Activated naive CD4-positive, alpha-beta T cell treated with anti-CD3 and anti-CD28 coated beads, Interleukin-2, amount 10 ng/mL, durations not matched to agents 7 days and 5 days (primary cell): ENCODE data around the gene ZNF593.
A peak's percentile ranks its signal among the peaks of the same experiment; 100 is the strongest.

Source experiments
- CTCF ChIA-PET: fragments of 350-600 bp; sonication (Branson Sonifier 250); formaldehyde crosslinking; loops from one replicate; lab custom pipeline; 2021; ENCODE audit warnings: antibody characterized with exemption; lab: Charles Lee
- DNase-seq: peaks from one replicate; pipeline ENCODE4 v3.0.0-alpha.2; 2020
- H3K27ac Mint-ChIP-seq: one replicate; pipeline ENCODE4 v1.8.0; 2021; ENCODE audit warnings: mild to moderate bottlenecking, moderate library complexity, mixed read lengths
- H3K27me3 Mint-ChIP-seq: one replicate; pipeline ENCODE4 v1.8.0; 2021; ENCODE audit warnings: mild to moderate bottlenecking, mixed read lengths
- H3K36me3 Mint-ChIP-seq: one replicate; pipeline ENCODE4 v1.8.0; 2021; ENCODE audit warnings: mixed read lengths
- H3K4me1 Mint-ChIP-seq: one replicate; pipeline ENCODE4 v1.8.0; 2021; ENCODE audit warnings: mixed read lengths
- H3K4me3 Mint-ChIP-seq: one replicate; pipeline ENCODE4 v1.8.0; 2021; ENCODE audit warnings: mild to moderate bottlenecking, moderate library complexity, mixed read lengths
- H3K9me3 Mint-ChIP-seq: one replicate; pipeline ENCODE4 v1.8.0; 2021; ENCODE audit warnings: mixed read lengths

ZNF593 gene

DNA sequence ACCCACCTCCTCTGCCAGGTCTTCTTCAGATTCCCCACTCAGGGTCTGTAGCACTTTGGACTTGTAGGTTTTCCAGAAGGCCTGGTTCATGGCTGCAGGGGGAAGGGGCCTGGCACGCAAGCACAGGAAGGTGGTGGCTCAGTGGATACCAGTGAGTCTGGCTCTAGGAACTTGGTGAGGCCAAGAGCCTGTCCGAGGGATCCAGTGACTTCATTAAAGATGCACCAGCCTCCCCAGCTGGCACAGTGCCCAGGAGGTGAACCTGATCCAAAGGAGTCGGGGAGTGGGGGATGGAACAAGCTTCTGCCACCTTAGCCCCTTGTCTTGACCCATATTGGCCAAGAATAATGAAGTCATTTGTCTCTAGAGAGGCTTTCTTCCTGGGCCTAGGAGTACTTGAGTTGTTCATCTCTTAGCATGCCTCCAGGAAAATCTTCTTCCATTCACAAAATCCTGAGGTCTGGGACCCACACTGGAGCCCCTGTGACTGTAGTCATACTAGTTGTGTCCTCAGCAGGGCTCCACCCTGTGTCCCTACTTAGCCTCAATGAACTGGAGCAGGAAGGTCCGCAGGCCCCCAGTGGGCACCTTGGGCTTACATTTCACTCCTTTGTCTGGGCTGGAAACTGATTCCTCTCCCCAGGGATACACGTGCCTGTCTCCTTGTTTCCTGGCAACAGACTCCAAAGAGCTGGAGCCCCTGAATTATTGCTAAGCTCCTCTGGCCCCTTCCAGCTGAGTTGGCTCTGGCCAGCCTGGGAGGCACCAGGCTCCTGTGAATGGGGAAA is 1.1 kb upstream of the ZNF593 start, which contains the start of gene C1orf232:
TSS of gene C1orf232 (minus strand) at position 554 of the 788 bp plus-strand sequence. CDS start at position 90, 464 bp downstream.
- Mint-ChIP-seq H3K27ac (peak within 1 kb of the TSS; percentile 84), H3K4me1 (peaks cover 48% of the 10 kb centered on the region), H3K9me3 (no peaks in the 10 kb centered on the region), H3K4me3 (peak within 1 kb of the TSS; percentile 85), H3K36me3 (no peaks in the 10 kb centered on the region), H3K27me3 (peaks cover 47% of the 10 kb centered on the region)
- no peak for DNase-seq
- CTCF ChIA-PET = interaction anchor here (1.3 to 3.8 kb wide), 7 partner anchors 19 to 249 kb away, joined by 4 to 36 read pairs (median 7); partner anchors contain the start of gene CEP85

DNA sequence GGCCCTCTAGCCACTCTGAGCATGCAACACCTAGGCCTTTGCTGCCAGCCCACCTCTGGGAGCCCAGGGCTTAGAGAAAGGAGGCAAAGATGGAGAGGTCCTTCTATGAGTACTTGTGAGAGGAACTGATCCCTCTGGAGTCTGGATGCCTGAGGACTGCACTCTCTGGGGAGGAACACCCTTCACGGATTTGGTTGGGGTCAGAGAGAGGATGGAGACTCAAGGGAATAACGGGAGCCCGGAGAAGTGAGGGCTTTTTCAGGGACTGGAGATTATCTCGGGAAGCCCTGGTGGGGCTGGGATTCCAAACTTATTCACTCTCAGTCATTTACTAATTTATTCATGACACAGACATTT is 532 bp upstream of the ZNF593 start:
- Mint-ChIP-seq H3K9me3 (no peaks in the 10 kb centered on the region), H3K36me3 (no peaks in the 10 kb centered on the region), H3K27me3 (peaks cover 41% of the 10 kb centered on the region), H3K27ac (no peak overlapping the region), H3K4me1 (peaks cover 44% of the 10 kb centered on the region), H3K4me3 (peak overlapping the region; percentile 85)
- DNase-seq = no peak
- CTCF ChIA-PET = interaction anchor here (0.6 to 3.8 kb wide), 23 partner anchors 10 to 319 kb away, joined by 3 to 36 read pairs (median 4); partner anchors contain the start of gene CEP85

- CTCF ChIA-PET = interaction anchor here (0.7 to 3.8 kb wide), 18 partner anchors 8 to 247 kb away, joined by 3 to 36 read pairs (median 4); partner anchors contain the start of gene CEP85
- DNase-seq = no peak
- Mint-ChIP-seq H3K27me3 (peaks cover 30% of the 10 kb centered on the region), H3K36me3 (no peaks in the 10 kb centered on the region), H3K9me3 (no peaks in the 10 kb centered on the region), H3K4me1 (peaks cover 33% of the 10 kb centered on the region), H3K27ac (peak overlapping the region; percentile 84), H3K4me3 (peak overlapping the region; percentile 85)
Measured at GRCh38 chr1:26170472-26170821, 739 bp downstream of the ZNF593 start.

GRCh38 chr1:26171084-26172072 is 1.7 kb downstream of the ZNF593 start, which contains the start of gene ZNF593OS:
Gene ZNF593OS, minus strand, starts transcription at chr1:26171832. Its CDS starts 171 bp downstream, at chr1:26171661.
- Mint-ChIP-seq H3K27ac (no peak within 1 kb of the TSS), H3K27me3 (peaks cover 20% of the 10 kb centered on the region), H3K9me3 (no peaks in the 10 kb centered on the region), H3K36me3 (no peaks in the 10 kb centered on the region), H3K4me3 (peak within 1 kb of the TSS; percentile 85), H3K4me1 (peaks cover 27% of the 10 kb centered on the region)
- CTCF ChIA-PET = interaction anchor here (0.6 to 3.8 kb wide), 7 partner anchors 26 to 246 kb away, joined by 3 to 36 read pairs (median 4); partner anchors contain the start of gene CEP85
- no peak for DNase-seq

GRCh38 chr1:26175346-26175745 is 5.6 kb downstream of the ZNF593 start:
- Mint-ChIP-seq H3K4me3 (no peak overlapping the region), H3K27me3 (peaks cover 1% of the 10 kb centered on the region), H3K9me3 (no peaks in the 10 kb centered on the region), H3K27ac (no peak overlapping the region), H3K4me1 (peaks cover 13% of the 10 kb centered on the region), H3K36me3 (no peaks in the 10 kb centered on the region)
- no peak for DNase-seq
- CTCF ChIA-PET = interaction anchor here (1.0 kb wide), 1 partner anchor 39 kb away, joined by 3 read pairs; no protein-coding TSS in a partner anchor

- Mint-ChIP-seq H3K9me3 (no peaks in the 10 kb centered on the region), H3K4me1 (peaks cover 2% of the 10 kb centered on the region), H3K4me3 (peak within 1 kb of the TSS; percentile 66), H3K27ac (no peak within 1 kb of the TSS), H3K36me3 (no peaks in the 10 kb centered on the region), H3K27me3 (peaks cover 6% of the 10 kb centered on the region)
- no peak for DNase-seq
- CTCF ChIA-PET = interaction anchor here (1.2 kb wide), 1 partner anchor 99 kb away, joined by 4 read pairs; no protein-coding TSS in a partner anchor
Measured at GRCh38 chr1:26177182-26177684, 7.5 kb downstream of the ZNF593 start, which contains the start of gene CNKSR1. Gene CNKSR1, plus strand, starts transcription at chr1:26177491. Its CDS starts 57 bp downstream, at chr1:26177548.

DNA sequence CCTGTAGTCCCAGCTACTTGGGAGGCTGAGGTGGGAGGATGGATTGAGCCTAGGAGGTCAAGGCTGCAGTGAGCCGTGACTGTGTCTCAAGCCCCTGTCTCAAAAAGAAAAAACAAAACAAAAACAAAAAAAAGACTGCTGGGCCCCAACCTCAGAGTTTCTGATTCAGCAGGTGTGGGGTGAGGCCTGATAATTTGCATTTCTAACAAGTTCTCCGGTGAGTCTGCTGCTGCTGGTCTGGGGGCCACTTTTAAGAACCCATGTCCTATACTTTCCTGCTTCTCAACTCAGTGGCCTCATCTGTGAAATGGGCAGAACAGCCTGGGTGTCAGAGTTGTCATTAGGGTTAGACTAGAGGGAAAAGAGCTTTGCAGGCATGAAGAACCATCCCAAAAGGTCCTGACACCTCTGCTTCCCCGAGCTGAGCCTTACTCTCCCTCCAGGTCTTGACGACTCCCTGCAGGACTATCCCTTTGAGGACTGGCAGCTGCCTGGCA is 10.3 kb downstream of the ZNF593 start:
- DNase-seq = no peak
- Mint-ChIP-seq H3K27me3 (peaks cover 11% of the 10 kb centered on the region), H3K9me3 (no peaks in the 10 kb centered on the region), H3K36me3 (no peaks in the 10 kb centered on the region), H3K4me3 (no peak overlapping the region), H3K4me1 (peaks cover 2% of the 10 kb centered on the region), H3K27ac (no peak overlapping the region)
- CTCF ChIA-PET = interaction anchor here (0.6 to 1.1 kb wide), 2 partner anchors 54 to 651 kb away, joined by 3 read pairs; partner anchors contain the start of gene CEP85

DNA sequence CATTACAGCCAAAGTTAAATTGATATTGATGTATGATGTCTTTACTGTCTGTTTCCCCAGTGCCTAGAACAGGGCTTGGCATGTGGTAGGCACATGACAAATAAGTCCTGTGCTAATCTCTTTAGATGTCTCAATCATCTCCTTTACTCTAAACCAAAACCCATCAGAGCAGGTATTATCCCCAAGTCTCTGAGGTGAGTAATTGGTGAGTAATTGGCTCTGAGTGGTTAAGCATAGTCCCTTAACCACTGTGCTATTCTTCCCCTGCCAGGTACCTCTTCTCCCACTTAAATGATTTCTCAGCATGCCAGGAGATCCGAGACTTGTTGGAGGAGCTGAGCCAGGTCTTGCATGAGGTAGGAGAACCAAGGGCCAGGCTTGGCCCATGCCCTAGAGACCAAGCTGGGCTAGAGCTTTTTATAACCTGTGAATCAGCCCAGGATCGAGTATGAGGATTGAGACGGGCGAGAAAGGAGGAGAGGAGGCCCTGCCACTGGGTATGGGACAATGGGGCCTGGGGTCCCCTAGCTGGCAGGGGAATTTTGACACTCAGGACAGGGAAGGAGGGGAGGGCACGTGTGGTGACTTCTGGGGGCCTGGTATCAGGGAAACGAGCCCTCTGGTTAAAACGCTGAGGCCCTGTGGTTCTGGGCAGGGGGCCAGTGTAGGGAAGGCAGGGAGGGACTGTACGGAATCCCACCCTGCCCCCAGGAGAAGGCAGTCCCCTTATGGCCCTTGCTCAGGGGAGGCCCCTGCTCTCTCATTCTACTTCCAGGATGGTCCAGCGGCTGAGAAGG is 12.1 kb downstream of the ZNF593 start:
- DNase-seq = no peak
- H3K4me1 Mint-ChIP-seq = peaks cover 2% of the 10 kb centered on the region
- H3K4me3 Mint-ChIP-seq = no peak overlapping the region
- CTCF ChIA-PET = interaction anchor here (1.8 kb wide), 1 partner anchor 12 kb away, joined by 6 read pairs; the partner anchor contains the start of gene ZNF593
- H3K27me3 Mint-ChIP-seq = peaks cover 13% of the 10 kb centered on the region
- no peaks in the 10 kb centered on the region for H3K36me3 Mint-ChIP-seq
- no peaks in the 10 kb centered on the region for H3K9me3 Mint-ChIP-seq
- H3K27ac Mint-ChIP-seq = no peak overlapping the region

GRCh38 chr1:26182383-26182696 is 12.6 kb downstream of the ZNF593 start:
- CTCF ChIA-PET = interaction anchor here (1.8 kb wide), 1 partner anchor 12 kb away, joined by 6 read pairs; the partner anchor contains the start of gene ZNF593
- Mint-ChIP-seq H3K36me3 (no peaks in the 10 kb centered on the region), H3K4me3 (no peak overlapping the region), H3K27me3 (peaks cover 17% of the 10 kb centered on the region), H3K27ac (no peak overlapping the region), H3K4me1 (peaks cover under 1% of the 10 kb centered on the region), H3K9me3 (no peaks in the 10 kb centered on the region)
- no peak for DNase-seq

DNA sequence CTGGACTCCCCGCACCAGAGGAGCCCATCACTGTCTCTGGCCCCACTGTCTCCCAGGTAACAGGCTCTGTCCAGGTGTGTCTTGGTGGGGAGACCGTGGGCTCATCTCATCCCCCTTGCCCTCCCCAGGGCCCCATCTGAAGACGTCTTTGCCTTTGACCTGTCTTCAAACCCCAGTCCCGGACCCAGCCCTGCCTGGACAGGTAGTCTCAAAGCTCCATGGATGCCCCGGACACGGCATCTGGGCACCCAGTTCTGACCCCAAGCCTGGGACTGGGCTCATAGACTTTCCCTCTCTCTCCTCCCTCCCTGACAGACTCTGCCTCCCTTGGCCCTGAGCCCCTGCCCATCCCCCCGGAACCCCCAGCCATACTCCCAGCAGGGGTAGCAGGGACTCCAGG is 14.4 kb downstream of the ZNF593 start:
- CTCF ChIA-PET = no interaction called here
- DNase-seq = no peak
- H3K36me3 Mint-ChIP-seq = no peaks in the 10 kb centered on the region

GRCh38 chr1:26184883-26185282 is 15.2 kb downstream of the ZNF593 start:
- H3K9me3 Mint-ChIP-seq = no peaks in the 10 kb centered on the region
- H3K36me3 Mint-ChIP-seq = no peaks in the 10 kb centered on the region
- H3K4me1 Mint-ChIP-seq = no peaks in the 10 kb centered on the region
- CTCF ChIA-PET = no interaction called here
- H3K27ac Mint-ChIP-seq = no peak overlapping the region
- DNase-seq = no peak
- H3K27me3 Mint-ChIP-seq = peaks cover 23% of the 10 kb centered on the region
- H3K4me3 Mint-ChIP-seq = no peak overlapping the region

More for the DNA sequence above, 14.4 kb downstream of the ZNF593 start:
- Mint-ChIP-seq H3K9me3 (no peaks in the 10 kb centered on the region), H3K4me3 (no peak overlapping the region), H3K4me1 (no peaks in the 10 kb centered on the region), H3K27ac (no peak overlapping the region), H3K27me3 (peaks cover 17% of the 10 kb centered on the region)

DNA sequence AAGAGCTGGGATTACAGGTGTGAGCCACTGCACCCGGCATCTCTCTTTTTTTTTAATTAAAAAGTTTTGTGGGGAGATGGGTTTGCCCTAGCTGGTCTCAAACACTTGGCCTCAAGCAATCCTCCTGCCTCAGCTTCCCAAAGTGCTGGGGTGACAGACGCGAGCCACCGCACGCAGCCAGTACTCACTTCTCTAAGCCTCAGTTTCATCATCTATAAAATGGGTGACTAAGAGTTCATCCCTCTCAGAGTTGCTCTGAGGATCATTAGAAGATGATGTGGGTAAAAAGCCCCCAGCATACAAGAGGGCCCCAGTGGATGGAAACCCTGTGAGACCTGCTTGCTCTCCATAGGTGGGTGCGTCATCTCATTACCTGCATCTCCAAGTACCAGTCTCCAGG is 18.2 kb downstream of the ZNF593 start:
- peaks cover 35% of the 10 kb centered on the region for H3K27me3 Mint-ChIP-seq
- DNase-seq = no peak
- H3K36me3 Mint-ChIP-seq = peaks cover 1% of the 10 kb centered on the region
- H3K4me3 Mint-ChIP-seq = no peak overlapping the region
- H3K4me1 Mint-ChIP-seq = peaks cover 23% of the 10 kb centered on the region
- no peaks in the 10 kb centered on the region for H3K9me3 Mint-ChIP-seq
- no peak overlapping the region for H3K27ac Mint-ChIP-seq
- CTCF ChIA-PET = interaction anchor here (2.0 to 2.4 kb wide), 2 partner anchors 18 to 48 kb away, joined by 6 to 7 read pairs; partner anchors contain the start of genes C1orf232 and ZNF593
